DMS153 treated with DMSO at 0.1 percent for 48 hours (cell line): ENCODE data around the gene TRIM17.

Experiments
- DNase-seq: peaks from one replicate; lab custom pipeline; 2025; ENCODE audit not compliant: unreplicated experiment; lab: John Stamatoyannopoulos, UW

TRIM17 gene

GRCh38 chr1:228358039-228358763 lies 58.5 kb downstream of the TRIM17 start:
- no peak for DNase-seq
